Stimulated activated CD4-positive, alpha-beta T cell treated with anti-CD3 and anti-CD28 coated beads, Interleukin-1b, Interleukin-23, amount 100 ng/mL, for 48 hours (primary cell): Measurements from ENCODE around the gene EYS.

Experiments
- DNase-seq: peaks from one replicate; pipeline ENCODE4 v3.0.0-alpha.2; 2020

The EYS gene

DNA sequence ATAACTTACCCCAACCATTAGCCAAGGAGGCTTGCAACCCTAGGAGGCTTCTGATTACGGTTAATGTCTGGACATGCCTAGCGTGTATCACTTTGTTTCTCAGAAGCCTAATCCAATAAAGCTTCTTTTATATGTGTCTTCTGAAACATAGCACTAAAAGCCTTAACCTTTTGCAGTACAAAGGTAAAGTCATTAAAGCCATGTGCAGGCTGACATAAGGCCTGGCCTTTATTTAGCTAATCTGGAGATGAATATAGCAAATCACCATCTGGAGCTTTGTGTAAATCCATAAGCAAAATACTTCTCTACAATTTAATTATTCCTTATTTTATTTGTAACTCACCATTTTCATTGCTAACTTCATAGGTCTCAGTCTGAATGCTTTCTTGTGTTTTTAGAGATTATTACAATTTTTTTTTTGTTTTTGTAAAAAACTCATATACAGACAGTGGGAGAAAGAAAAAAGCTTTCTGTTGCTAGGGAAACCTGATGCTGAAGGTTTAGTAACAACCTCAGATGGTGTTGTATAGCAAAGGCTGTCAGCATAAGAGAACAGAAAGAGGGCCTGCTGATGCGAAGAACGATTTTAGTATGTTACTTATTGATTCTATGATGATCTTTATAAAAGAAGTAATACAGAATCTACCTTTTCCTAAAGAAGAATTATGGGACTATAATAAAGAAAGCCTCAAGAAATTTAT lies at the start of gene EYS:
TSS of gene EYS (minus strand) at position 101 of the 701 bp plus-strand sequence. CDS start 211,816 bp downstream, outside the sequence.
- DNase-seq = no peak

DNA sequence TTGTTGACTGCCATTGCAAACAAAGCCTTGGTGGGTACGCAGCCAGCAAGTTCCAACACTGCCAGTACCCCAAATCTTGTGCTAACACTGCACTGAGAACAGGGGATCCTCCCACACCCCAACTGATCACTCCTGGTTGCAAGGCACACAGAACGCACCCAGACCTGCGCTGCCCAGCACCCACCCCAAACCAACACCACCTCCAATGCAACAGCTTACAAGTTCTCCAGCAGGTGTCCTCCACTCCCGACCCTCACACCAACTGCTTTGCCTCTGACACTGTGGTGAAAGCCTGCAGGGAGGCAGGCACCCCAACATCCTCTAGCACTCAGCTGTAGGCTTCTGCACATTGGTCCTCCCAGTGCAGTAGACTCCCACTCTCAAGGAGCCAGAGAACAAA lies 39.3 kb upstream of the EYS start:
- no peak for DNase-seq

DNA sequence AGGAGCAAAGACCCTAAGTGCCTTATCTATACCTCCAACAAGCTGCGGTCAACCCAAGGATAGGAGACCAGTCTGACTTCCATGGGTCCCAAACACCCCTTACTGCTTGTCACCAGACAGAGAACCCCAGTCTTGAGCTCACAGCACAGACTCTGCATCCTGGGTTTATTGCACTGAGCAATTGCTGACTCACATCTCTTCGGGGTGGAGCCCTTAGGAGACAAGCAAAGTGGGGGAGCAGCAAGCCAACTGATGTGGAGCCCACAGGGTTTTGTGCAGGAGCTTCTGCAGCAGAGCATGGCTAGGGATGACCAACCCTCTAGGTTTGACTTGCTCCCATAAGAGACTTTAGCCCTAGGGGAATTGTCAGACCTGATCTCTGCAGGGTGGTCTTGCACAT lies 38.6 kb upstream of the EYS start:
- no peak for DNase-seq

DNA sequence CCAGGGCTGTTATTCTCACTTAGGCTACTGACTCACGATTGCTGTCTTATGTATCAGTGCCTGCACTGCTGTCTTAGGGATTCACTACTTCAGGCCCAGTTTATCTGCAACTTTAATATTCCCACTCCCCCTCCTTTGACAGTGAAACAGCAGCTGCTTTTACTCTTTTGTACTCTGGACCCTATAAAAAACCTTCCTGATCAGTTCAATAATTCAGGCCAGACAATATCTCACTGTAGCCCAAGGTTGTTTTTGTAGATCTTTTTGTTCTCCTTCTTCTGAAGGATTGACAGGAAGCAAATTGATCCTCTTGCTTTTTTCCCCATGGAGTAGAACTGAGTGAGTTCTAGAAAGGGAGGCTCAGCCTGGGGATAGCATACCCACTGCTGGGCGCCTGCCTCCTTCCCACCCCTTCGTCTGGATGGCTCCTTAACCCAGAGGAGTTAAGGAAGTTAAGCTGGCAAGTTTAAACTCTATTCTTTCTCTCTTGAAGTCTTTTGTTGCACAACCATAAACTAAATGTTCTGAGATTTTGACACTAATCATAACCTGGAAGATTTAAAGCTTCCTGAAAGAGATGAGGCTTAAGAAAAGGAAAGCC lies 22.0 kb upstream of the EYS start:
- no peak for DNase-seq

DNA sequence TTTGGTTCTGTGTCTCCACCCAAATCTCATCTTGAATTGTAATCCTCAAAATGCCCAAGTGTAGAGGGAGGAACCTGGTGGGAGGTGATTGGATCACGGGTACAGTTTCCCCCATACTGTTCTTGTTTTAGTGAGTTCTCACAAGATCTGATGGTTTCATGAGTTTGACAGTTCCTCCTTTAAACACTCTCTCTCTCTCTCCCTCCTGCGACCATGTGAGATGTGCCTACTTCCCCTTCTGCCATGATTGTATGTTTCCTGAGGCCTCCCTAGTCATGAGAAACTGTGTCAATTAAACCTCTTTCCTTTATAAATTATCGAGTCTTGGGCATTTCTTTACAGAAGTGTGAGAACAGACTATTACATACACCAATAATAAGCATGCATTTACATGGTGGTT lies 12.1 kb upstream of the EYS start:
- DNase-seq = no peak

DNA sequence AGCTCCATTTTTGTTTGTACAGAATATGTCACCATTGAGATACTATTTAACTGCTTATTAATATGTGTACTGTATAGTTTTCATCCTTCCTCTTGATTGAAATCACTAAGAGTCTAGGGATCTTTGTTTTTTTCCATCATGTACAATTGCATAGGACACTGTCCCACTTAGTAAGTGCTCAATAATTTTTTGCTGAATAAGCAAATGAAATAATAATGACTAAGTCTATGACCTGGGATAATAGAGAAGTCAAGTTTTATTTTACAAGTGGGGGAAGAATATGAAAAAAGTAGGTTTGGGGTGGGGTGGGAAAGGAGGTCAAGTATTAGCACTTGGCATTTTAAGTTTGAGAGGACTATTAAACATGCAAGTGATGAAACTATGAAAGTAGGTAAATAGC lies 4.5 kb upstream of the EYS start:
- no peak for DNase-seq

DNA sequence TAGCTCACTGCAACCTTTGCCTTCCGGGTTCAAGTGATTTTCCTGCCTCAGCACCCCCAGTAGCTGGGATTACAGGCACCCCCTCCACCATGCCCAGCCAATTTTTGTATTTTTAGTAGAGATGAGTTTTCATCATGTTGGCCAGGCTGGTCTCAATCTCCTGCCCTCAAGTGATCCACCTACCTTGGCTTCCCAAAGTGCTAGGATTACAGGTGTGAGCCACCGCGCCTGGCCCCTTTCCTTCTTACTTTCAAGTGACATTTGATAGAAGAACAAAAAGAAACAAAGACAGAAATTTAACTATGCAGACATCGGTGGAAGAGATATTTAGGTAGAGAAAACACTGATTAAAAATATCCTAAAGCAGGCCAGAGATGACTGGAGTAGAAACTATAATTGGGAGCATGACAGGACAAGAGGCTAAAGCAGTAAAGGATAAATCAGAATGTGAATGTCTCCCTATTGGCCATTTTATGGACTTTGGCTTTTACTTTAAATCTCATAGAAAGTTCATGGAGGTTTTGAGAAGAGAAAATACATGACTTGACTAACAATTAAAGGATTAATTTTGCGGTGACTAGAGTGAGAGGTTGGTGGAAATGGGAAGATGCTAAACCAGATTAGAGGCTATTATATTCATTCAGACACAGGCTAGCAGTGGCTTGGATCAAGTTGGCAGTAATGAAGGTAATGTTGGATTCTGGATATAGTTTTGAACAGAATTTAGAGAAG lies 2.2 kb upstream of the EYS start:
- no peak for DNase-seq

DNA sequence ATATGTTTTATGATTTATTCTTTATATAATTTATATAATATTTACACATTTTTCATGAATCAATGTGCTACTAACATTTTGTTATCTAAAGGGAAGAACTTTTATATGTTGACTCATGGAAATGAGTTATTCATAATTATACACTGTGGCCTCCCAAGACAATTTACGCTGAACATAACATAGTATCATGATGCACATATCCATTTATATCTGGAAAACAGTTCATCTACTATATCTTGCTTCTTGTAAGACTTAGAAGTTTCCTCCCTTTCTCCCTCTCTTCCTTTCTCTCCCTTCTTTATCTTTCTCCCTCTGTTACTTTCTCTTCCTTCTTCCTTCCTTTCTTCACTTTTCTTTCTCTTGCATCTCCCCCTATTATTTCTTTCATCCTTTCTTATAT lies 1.1 kb upstream of the EYS start:
- no peak for DNase-seq

DNA sequence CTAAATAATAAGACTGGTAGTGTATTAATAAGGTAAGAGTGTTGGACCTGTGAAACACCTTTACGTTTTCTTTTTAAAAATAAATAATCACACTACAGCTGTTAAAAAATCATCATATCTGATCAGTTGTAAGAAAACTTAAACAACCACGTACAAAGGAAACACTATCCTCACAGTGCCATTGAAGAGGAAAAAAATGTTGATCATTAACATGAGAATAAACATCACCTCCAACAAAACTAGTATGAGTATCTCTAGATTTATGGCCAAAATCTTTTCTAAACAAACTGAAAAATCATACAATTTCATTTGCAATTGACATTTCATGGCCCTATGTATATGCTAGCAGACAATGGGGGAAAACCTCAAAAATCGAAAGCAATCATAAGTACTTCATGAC lies 590 bp downstream of the EYS start:
- no peak for DNase-seq

DNA sequence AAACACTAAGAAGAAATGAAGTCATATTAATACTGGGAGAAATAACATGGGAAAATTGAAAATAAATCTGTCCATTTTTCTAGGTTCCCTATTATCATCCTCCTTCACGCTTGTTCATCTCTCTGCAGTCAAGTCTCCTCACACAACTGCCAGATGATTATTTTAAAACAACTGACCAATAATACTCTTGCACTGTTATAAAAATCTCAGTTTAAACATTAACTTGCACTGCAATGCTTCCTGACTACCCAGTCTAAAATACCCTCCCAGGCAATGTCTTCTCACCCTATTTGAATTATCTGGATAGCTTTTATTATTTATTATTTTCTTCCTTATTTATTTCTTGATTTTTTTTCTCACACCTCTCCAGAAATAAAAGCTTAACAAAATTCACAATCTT lies 5.7 kb downstream of the EYS start:
- DNase-seq = no peak

DNA sequence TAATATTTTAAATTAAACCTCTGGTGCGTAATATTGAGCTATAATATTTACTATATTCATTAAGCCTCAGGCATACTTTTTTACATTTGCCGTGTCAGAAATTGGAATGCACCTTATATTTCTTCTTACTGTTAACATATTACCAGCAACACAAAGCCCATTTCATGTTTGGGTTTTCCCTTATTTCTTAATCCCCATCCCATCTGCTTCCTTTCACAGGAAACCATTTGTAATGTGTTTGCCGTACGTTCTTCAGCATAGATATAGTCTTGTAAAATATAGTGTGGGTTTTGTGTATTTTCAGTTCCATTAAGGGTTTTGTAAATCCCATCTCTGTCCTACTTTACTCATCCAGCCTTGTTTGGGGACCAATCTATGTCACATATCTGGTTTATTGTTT lies 6.5 kb downstream of the EYS start:
- DNase-seq = no peak

DNA sequence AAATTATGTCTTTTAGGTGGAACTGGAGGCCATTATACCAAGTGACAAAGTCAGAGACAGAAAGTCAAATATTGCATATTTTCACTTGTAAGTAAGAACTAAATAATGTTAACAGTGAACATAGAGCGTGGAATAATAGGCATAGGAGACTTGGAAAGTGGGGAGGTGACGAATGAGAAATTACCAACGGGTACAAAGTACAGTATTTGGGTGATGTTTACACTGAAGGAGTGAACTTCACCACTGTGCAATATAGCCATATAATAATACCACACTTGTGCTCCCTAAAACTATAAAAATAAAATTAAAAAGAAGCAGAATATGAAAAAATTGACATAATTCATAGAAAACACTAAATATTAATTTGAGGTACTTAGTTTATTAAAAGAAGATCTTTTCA lies 14.9 kb downstream of the EYS start:
- no peak for DNase-seq

DNA sequence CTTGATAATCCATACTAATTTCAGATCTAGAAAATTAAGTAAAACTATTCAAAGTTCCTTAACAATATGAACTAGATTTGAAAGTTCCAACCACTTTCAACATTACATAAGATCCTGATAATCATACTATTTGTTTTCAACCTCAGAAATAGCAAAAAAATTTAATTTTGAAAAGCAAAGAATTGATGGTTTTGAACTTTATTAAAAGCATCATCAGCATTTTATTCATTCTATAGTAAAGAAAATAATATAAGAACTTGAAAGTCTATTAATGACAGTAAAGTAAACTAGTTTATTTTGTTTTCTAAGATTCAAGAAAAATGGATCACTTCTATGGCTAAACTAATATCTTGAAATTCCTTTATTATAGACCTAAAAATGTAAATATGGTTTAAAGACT lies 26.8 kb downstream of the EYS start:
- no peak for DNase-seq

DNA sequence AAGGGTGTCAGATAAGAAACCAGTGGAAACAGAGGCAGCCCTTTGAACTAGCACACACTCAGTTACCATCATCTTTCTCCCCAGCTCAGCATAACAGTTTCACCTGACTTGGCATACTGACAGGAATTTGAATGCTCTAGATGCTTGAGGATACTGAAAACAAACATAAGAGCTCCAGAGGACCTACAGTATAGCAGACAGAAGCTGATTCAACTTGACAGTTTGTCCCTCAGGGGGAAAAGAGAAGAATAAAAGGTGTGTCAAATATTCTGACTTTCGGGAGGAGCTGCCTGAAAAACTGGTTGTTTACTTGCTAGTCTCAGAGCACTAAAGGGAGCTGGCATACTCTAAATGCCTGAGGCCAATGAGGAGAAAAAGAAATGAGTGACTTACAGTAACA lies 35.1 kb downstream of the EYS start:
- no peak for DNase-seq

DNA sequence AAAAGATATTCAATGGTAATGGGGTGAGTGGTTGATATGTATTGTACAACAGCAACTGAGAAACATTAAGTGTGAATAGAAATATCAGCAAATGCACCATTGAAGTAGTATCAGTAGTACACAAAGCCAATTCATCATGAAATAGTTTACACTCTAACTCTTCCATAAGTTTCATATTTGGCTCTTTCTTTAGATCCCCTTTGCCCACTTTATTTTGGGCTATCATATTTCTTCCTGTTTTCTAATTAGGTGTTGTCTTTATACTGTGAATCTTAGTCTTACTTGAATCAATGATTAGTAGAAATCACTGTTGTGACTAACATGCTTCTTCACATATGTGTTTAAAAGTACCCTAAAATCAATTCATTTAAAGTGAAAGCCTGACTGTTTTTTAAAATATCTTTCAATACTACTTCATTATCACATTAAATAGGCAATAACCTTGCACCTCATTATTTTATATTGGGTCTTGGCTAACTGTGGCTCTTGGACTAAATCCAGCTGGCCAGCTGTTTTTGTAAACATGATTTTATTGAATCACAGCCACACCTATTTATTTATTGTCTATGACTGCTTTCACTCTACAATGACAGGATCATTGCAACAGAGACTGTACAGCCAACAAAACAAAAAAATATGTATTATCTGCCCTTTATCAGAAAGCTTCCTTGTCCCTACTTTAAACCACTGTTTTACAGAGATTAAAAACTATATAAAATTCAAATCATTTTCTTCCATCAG lies 38.9 kb downstream of the EYS start:
- no peak for DNase-seq

DNA sequence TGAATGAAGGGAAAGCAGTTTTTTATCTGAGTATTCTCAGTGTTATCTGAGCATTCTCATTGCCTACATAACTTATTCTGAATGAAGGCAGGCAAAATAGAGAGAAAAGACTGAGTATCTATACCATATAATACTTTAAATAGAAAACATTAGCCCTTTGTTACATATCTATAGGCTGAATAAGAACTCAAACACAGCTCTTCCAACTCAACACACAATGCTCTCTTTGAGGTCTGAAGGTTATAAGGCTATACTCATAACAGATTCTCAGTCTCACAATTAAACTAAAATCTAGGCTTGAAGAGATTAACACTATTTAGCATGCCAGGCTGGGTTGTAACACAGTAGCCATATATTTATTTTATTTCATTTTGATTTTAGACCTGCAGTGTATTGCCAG lies 56.9 kb downstream of the EYS start:
- DNase-seq = no peak

DNA sequence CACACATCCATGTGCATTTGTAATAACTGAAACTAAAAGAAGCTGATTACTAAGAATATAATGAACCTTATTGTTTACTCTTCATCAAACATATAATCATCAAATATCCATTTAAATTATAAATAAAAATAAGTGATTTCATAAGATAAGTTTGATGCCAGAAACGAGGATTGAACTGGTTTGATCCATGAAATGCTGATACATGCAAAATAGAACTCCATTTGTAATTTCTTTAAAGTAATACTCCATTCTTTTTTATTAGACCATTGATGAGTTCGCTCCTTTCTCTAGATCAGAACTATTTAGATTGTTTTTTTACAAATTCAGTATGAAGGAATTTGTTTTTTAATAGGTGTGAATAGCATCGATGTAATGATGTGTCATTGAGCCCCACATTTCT lies 57.6 kb downstream of the EYS start:
- no peak for DNase-seq

DNA sequence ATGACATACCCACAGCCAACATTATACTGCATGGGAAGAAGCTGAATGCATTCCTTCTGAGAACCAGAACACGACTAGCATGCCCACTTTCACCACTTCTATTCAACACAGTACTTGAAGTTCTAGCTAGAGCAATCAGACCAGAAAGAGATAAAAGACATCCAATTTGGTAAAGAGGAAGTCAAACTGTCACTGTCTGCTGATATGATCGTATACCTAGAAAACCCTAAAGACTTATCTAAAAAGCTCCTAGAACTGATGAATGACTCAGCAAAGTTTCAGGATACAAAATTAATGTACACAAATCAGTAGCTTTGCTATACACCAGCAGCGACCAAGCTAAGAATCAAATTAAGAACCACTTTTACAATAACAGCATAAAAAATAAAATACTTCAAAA lies 60.5 kb downstream of the EYS start:
- no peak for DNase-seq

DNA sequence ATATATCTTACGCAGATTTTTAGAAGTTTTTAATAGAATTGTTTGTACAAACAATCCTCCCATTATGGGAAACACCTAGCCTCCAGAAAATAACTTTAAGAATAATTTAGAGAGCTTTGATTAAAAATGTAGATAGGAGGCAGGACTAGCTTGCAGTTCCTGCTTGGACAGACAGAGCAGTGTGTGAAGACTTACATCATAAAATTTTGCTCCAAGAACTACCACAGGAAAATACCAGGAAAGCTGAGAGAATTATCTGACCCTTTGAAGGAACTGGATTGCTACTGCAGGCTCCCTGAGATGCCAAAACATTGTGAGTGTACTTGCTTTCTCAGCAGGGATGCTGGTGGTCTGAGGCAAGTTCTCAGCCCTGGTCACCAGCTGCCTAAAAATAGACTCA lies 64.2 kb downstream of the EYS start:
- no peak for DNase-seq

DNA sequence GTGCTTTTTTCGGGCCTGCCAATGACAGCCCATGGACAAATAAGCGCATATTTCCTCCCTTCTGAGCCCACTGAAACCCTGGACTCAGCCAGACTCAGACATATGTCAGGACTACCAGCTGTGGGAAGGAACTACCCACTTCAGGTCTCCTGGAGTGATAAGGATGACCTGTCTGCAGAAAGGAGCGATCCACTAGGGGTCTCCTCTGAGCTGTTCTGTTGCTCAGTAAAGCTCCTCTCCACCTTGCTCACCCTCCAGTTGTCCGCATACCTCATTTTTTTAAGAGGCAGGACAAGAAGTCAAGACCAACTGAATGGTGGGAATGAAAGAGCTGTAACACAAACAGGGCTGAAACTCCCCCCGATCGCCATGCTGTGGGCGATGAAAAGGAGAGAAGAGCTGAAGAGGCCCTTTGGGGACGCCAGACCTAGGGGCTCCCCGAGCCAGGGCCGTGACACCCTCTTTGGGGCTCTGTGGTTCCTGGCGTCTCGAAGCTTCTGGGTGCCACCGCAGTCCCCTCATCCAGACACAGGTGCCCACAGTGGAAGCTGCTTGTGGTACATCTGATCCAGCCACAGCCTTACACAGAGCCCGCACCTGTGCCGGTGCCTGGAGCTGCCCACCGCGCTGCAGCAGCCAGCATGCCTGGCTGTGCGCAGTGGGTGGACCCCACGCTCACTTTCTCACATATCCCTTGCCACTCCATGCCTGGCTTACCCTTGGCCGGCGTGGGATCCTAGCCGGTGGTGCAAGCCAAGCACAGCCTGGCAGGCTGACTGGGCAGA lies 68.8 kb downstream of the EYS start:
- DNase-seq = no peak

DNA sequence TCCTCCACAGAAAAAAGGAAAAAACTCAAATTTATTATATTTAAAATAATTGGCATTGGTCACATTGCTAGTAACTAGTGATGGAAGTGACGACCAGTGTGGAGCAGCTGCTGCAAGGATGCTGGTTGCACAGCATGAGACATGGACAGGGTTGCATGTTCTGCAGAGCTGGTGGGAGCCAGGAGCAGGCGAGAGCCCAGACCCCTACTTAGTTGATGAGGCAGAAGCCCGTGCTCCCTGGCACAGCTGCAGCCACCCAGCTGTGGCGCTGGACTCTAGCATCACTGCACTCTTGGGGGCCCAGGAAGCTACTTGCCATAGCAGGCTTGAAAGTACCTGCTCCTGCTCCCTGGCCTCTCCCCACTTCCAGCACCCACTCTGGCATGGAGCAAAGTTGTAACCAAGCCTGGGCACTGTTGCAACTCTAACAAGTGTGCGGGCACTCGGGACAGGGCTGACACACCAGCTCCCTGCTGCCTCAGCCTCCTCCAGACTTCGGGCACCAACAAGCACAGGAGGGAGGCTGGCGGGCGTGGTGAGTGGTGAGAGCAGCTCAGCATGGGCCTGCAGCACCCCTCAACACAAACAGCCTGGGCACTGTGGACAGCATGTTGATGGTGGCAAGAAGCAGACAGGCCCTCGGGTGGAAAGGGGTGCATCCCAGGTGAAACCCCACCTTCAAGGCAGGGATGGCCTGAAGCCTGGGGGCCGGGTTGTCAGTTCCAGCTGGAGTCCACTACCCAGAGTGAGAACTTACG lies 69.6 kb downstream of the EYS start:
- no peak for DNase-seq

DNA sequence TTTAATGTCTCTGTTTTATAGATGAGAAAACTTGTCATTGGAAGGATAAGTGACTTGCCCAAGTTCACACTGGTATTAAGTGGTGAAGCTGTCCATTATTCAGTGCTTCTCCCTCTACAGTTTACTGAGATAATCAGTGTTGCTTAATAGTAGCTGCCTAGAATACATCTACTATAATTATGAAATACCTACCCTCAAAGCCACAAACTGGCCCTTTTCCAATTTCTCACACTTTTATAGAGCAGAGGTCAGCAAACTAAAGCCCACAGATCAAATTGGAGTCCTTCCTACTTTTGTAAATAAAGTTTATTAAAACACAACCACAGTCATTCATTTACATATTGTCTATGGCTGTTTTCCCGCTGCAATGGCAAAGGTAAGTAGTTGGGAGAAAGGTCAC lies 73.5 kb downstream of the EYS start:
- no peak for DNase-seq
